ENCODE measurements around the gene IL9R. TPM values are rescaled to one million over a fixed set of nuclear protein-coding genes. Genes with fewer than 3 reads are reported as not detected.
"Not testable (repeated sequence)": the region's sequence is repeated elsewhere in the genome, so short reads cannot be mapped to it uniquely, and the experiment has no call there.

IL9R gene
- total RNA-seq, 4 donors from 2014 or later: 0.20 TPM; not detected in 3

DNA sequence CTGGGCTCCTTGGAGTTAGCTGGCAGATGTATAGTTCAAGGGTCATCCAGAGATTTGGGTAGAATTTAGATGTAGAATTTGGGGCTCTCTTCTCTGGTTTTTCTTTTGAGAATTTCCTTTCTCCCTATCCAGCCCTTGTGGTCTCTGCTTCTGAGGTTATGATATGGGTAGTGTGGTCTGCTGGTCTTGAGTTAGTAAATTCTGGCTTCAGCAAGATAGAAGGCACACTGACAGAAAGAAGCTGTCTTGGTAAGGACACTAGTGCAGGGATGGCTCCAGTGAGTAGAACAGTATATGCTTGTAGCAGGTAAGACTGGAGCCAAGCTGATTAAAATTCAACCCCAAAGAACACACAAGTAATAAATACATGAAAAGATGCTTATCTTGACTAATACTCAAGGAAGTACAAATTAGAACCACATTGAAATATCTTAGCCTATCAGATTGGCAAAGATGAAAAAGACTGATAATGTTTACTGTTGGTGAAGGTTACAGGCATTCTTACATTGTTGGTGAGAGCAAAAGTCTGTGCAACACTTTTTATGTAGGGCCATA lies 2.1 kb upstream of the IL9R start:
- DNase-seq (no peak), ATAC-seq (no peak)
- Histone ChIP-seq H3K27me3 (no peaks in the 10 kb centered on the region), H3K4me1 (no peaks in the 10 kb centered on the region), H3K36me3 (no peaks in the 10 kb centered on the region), H3K9me3 (no peaks in the 10 kb centered on the region), H3K4me3 (no peak overlapping the region), H3K27ac (no peak overlapping the region)
- intact Hi-C loops (cut with DNase I; ENCODE audit: low total_unique reads) (no loop called here), in situ Hi-C loops (cut with MboI; ENCODE audit: low sequenced_read_pairs in 4 of 4) (no loop called here)
- TF ChIP-seq, protein P1, sequence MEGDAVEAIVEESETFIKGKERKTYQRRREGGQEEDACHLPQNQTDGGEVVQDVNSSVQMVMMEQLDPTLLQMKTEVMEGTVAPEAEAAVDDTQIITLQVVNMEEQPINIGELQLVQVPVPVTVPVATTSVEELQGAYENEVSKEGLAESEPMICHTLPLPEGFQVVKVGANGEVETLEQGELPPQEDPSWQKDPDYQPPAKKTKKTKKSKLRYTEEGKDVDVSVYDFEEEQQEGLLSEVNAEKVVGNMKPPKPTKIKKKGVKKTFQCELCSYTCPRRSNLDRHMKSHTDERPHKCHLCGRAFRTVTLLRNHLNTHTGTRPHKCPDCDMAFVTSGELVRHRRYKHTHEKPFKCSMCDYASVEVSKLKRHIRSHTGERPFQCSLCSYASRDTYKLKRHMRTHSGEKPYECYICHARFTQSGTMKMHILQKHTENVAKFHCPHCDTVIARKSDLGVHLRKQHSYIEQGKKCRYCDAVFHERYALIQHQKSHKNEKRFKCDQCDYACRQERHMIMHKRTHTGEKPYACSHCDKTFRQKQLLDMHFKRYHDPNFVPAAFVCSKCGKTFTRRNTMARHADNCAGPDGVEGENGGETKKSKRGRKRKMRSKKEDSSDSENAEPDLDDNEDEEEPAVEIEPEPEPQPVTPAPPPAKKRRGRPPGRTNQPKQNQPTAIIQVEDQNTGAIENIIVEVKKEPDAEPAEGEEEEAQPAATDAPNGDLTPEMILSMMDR (IDR thresholded peaks at IDR 0.05 in 4 of 5, conservative IDR thresholded peaks at IDR 0.05 in 1 of 5): no peak
- no peak for TF ChIP-seq POLR2A (IDR thresholded peaks at IDR 0.05)

- intact Hi-C loops (cut with DNase I; ENCODE audit: low total_unique reads) (no loop called here), in situ Hi-C loops (cut with MboI; ENCODE audit: low sequenced_read_pairs in 4 of 4) (no loop called here)
- TF ChIP-seq POLR2A (IDR thresholded peaks at IDR 0.05): no peak
- TF ChIP-seq, protein P1 (IDR thresholded peaks at IDR 0.05 in 4 of 5, conservative IDR thresholded peaks at IDR 0.05 in 1 of 5): no peak
- DNase-seq (no peak), ATAC-seq (no peak)
- Histone ChIP-seq H3K36me3 (no peaks in the 10 kb centered on the region), H3K4me1 (no peaks in the 10 kb centered on the region), H3K27me3 (no peaks in the 10 kb centered on the region), H3K27ac (no peak overlapping the region), H3K4me3 (no peak overlapping the region), H3K9me3 (no peaks in the 10 kb centered on the region)
These were observed 620 bp downstream of the IL9R start for GRCh38 chrX:155998116-155998515.

DNA sequence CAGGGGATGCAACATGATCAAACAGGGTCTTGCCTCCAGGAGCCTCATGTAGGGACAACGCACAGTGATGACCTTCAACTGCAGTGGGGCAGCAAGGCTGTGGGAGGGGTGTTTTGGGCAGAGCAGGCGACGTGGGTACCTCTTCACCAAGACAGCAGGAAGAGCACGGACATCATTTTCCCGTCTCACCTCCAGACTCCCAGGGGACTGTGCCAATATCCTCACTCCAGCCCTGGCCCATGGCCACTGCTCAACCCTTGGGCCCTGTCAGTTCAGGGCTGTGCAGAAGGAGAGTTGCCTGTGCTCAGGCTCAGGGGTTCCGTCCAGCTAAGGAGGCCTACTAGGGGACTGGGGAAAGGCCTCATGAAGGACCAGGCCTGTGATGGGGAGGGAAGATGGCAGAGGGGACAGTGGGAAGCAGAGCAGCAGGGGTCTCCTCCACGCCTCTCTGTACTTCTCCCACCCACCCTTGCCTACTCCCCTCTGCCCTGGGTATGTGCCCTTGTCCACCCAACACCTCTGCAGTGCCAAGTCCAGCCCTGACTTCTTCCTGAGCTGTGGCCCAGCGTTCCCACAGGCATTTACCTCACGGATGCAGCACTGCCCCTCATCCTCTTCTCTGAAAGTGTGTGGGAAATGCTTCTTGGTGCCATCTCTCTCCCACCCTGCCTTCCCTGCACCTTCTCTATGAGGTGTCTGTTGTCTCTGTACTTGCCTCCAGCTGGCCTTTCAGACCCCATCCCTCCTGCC lies 1.4 kb downstream of the IL9R start:
- no peaks in the 10 kb centered on the region for H3K36me3 ChIP-seq
- H3K9me3 ChIP-seq: no peaks in the 10 kb centered on the region
- no peak for DNase-seq
- TF ChIP-seq POLR2A (IDR thresholded peaks at IDR 0.05): no peak
- TF ChIP-seq, protein P1 (IDR thresholded peaks at IDR 0.05 in 4 of 5, conservative IDR thresholded peaks at IDR 0.05 in 1 of 5): no peak
- no peaks in the 10 kb centered on the region for H3K27me3 ChIP-seq
- H3K4me1 ChIP-seq: no peaks in the 10 kb centered on the region
- no peak overlapping the region for H3K4me3 ChIP-seq
- intact Hi-C loops (cut with DNase I; ENCODE audit: low total_unique reads) (no loop called here), in situ Hi-C loops (cut with MboI; ENCODE audit: low sequenced_read_pairs in 4 of 4) (no loop called here)
- no peak for ATAC-seq
- H3K27ac ChIP-seq: no peak overlapping the region

- ATAC-seq; H3K4me1 ChIP-seq; intact Hi-C loops (cut with DNase I; ENCODE audit: low total_unique reads); H3K27ac ChIP-seq; H3K9me3 ChIP-seq; H3K4me3 ChIP-seq; H3K27me3 ChIP-seq; H3K36me3 ChIP-seq; in situ Hi-C loops (cut with MboI; ENCODE audit: low sequenced_read_pairs in 4 of 4); DNase-seq: not testable (repeated sequence)
These were observed 2.3 kb downstream of the IL9R start for GRCh38 chrX:155999751-156000150.

GRCh38 chrX:156000361-156000926 lies 2.9 kb downstream of the IL9R start:
- H3K36me3 ChIP-seq: no peaks in the 10 kb centered on the region
- no peak for DNase-seq
- intact Hi-C loops (cut with DNase I; ENCODE audit: low total_unique reads): no loop called here
- H3K4me1 ChIP-seq: no peaks in the 10 kb centered on the region
- H3K9me3 ChIP-seq: no peaks in the 10 kb centered on the region
- no peaks in the 10 kb centered on the region for H3K27me3 ChIP-seq
- no peak overlapping the region for H3K27ac ChIP-seq
- ATAC-seq: no peak
- no peak overlapping the region for H3K4me3 ChIP-seq
- TF ChIP-seq POLR2A (IDR thresholded peaks at IDR 0.05): no peak
- TF ChIP-seq, protein P1 (IDR thresholded peaks at IDR 0.05 in 4 of 5, conservative IDR thresholded peaks at IDR 0.05 in 1 of 5): no peak
- in situ Hi-C loops (cut with MboI; ENCODE audit: low sequenced_read_pairs in 4 of 4): no loop called here

Measured in gastrocnemius medialis (tissue), 4 donors.